HG02885 (cell line): ENCODE results near the gene HOXC9.

Experiments
- ATAC-seq: cut with Tn5 transposase; IDR thresholded peaks from one replicate; pipeline ENCODE4 v1.9.1; 2021; ENCODE audit warnings: mild to moderate bottlenecking; ENCODE audit not compliant: unreplicated experiment, poor library complexity

The HOXC9 gene

DNA sequence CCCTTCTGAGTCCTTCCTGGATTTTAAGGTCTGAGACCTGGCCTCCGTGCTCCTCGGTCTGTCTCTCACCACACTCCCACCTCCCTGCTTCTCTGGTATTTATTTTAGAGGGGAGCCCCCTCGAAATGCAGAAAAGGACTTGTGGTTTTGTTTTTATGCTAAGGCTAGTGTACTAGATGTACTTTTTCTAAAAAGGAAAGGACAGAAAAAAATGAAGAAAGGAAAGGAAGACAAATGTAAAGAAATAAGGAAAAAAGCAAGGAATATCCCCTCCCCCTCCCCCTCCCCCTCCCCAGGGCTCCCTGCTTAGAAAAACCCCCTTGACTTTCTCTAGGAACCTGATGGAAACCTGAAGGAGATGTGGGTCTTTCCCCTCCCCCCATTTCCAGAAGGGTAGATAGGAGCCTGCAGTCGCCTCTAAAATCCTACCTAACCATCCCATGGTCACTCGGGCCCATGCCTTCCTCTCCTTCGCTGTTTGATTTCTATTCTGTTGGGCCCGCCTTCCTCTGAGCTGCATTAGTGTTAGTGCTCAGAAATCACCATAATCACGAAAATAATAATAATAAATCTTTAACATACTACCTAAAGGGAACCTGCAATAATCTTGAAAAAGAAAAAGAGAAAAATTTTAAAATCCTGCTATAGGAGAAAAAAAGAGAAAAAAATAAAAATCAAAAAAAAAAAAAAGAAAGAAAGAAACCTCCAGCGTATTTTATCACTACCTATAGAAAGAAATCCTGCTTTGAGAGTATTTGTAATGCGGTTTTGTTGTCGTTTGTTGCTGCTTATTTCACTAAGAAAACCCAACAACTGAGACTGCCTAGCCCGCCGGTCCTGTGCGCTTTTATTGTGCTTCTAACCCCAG, 11.9 kb downstream of the HOXC9 start:
- ATAC-seq, result no peak

- ATAC-seq, result no peak
Measured at GRCh38 chr12:54012631-54013409, 12.9 kb downstream of the HOXC9 start.

DNA sequence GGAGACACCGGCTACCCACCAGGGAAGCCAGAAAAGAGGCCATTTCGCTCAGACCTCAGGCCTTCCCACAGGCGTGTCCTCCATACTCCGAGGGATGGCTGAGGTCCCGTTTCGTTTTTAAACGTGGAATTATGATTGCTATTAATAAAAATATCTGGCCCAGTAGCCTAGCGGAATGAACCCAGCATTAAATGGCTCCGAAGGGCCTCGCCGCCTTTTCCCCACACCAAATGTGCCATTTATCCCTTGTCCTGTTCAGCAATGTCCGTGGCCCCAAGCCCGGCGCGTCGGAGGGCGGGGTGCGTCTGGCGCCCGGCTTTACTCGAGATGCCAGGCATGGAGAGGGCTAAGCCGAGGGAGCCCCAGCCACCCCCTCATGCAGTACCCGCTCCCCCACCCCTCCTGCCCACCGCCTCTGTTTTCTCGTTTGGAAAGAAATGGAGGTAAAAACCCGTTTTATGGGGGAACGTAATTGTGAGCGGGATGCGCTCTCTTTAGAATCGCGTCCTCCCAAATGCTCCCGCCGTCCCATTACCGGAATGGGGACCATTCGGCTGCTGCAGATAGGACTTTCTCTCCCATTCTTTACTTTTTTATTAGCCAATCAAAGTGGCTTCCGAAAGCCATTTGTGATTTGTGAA, 14.5 kb downstream of the HOXC9 start:
- ATAC-seq, result no peak

DNA sequence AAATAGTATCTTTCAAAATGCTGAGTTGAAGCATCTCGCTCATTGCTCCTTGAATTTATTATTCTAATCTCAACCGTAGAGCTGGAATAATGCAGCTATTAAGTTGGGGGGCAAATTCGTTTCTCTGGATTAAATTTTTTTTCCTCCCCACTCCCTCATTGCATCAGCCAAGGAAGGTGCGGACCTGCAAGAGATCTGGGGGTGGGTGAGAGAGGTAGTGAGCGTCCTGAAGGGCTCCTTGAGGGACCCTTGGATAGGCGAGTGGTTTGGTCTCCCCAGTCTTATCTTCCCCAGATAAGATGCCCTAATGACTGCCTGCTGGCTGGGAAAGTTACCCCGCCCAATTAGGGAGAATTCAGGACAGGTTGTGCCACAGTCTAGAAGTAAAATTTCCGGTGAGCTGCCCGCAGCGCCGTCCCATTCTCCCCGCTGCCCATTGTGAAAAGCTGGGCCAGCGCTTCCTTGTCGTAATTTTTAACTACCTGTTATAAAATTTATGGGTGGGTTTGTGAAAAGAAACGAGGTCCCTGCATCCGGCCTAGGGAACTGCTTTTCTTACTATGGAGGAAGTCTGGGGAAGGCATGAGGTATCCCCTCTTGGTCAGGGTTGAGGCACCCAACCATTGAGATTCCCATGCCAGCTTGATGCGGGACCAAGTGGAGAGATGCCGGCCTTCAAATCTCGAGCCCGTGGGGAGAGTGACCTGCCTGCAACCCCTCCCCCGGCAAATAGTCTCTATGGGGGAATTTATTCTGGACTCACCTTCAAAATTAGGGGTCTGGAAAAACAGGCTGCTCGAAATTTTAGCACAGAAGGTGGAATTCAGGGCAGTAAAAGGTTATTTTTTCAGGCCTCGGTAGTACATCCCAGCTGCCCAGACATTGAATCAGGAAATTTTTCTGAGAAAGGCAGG, 15.3 kb downstream of the HOXC9 start:
- ATAC-seq, result no peak

DNA sequence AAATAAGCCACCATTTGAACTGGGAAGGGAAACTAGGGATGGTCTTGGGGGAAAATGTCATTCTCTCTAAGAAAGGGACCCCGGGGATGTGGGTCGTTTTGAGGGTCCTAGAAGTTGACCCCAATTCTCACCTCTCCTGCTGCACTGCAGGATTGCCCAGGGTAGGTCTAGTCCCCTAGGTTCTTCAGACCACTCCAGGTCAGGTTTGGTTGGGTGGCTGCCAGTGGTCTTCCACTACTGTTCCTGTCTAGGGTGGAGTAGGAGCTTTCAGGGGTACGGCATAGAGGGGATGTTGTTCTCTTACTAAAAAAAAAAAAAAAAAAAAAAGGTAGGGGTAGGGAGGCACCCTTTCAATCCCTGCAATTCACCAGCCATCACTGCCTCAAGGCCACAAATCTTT, 16.1 kb downstream of the HOXC9 start:
- no peak for ATAC-seq

DNA sequence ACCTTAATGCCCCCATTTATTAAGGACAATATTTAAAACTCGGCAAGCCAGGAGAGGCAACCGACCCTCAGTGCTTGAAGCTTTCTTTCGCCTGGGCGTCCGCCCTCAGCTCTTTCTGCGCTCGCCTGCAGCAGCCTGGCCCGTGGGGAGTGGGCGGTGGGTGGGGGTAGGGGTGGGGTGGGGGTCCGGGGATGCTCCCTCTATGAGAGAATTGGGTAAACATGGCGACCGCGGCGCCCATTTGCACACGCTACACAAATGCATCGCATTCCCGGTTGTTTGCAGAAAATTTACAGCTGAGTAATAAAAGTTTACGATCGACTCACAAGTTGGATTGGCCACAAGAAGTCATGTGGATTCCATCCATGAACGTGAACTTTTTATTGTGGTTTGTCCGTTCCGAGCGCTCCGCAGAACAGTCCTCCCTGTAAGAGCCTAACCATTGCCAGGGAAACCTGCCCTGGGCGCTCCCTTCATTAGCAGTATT, 16.6 kb downstream of the HOXC9 start:
- ATAC-seq, result no peak

DNA sequence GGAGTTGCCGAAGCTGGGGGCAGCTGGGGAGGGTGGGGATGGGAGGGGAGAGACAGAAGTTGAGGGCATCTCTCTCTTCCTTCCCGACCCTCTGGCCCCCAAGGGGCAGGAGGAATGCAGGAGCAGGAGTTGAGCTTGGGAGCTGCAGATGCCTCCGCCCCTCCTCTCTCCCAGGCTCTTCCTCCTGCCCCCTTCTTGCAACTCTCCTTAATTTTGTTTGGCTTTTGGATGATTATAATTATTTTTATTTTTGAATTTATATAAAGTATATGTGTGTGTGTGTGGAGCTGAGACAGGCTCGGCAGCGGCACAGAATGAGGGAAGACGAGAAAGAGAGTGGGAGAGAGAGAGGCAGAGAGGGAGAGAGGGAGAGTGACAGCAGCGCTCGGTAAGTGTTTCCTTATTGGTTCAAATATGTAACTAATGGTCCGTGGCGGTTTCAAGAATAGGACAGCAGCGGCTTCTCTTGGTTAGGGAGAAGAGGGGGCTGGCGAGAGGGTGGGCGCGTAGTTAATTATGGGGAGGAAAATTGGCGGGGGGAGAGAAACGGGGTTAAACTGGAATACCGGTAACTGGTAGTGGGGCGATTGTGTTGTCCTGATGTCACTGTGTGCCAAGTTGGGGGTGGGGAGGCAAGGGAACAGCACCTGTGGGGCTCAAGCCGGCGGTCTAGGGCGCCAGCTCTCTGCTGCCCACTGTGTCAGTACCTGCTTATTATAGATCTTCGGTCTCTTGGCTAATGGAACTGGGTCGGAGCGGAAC, 17.2 kb downstream of the HOXC9 start:
- ATAC-seq, result peak; percentile 24

GRCh38 chr12:54017878-54018467, 18.0 kb downstream of the HOXC9 start:
- ATAC-seq, result peak; percentile 80

- ATAC-seq, result no peak
Measured at GRCh38 chr12:54018468-54018984, 18.6 kb downstream of the HOXC9 start.

- no peak for ATAC-seq
Measured at GRCh38 chr12:54019091-54019811, 19.3 kb downstream of the HOXC9 start.

- ATAC-seq, result no peak
Measured at GRCh38 chr12:54019924-54020590, 20.1 kb downstream of the HOXC9 start.

DNA sequence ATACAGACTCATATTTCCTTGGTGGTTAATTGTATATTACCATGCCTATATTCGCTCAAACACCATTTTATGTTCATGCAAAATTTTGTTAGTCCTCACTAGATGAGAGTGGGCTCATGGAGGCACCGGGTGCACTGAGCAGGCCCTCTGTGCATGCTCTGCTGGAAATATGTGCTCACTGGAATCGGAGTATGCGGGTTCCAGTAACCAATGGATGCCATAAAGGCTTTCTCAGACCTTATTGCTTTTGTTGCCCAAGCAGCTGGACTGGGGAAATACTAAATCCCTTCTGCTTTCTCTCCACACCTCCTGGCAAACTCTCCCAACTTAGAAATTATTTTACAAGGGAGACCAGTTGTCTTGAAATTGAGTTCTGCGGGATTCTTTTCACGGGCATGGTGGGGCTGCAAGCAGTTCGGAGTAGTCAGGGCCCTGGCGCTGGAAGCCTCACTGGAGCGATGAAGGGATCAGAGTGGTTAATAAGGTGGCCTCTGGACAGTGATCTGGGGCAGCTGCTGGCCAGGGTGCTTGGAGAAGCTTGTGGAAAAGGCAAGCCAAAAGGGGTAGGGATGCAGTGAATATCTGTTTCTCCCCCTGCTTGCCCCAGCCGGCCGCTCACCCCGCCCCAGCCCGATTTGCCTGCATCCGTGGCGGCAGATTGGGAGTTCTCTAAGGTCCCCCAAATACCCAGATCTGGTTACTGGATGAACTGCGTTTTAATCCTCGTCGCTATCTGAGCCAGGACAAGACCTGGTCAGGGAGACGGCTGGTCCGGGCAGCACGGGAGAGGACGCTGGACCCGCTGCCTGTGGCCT, 20.8 kb downstream of the HOXC9 start:
- ATAC-seq, result no peak

DNA sequence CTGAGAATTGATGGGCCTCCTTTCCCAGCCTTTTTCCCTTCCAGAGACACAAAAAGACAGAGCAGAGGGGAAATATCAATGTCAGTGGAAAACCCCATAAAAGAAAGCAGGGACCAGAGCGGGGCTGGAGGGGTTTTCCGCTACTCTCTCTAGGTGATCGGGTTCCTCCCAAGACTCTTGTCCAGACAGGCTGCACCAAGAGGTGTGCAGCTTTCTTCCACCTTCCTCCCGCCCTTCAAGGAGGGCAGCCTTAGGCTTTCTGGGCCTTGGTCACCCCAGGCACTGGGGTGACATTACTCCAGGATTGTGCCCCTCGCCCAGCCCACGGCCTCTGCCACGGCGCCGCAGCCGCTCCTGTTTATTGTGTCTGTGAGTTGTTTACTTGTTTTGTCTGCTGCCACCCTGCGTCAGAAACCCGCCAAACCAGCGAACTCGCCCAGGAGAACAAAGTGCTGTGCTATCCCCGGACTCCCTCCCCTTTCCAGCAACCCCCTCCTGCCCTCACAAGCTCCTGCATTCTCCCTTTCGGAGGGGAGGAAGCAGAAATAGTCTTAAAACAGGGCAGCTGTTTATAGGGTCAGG, 21.6 kb downstream of the HOXC9 start:
- no peak for ATAC-seq

GRCh38 chr12:54022960-54023884, 23.3 kb downstream of the HOXC9 start:
- ATAC-seq, result no peak

DNA sequence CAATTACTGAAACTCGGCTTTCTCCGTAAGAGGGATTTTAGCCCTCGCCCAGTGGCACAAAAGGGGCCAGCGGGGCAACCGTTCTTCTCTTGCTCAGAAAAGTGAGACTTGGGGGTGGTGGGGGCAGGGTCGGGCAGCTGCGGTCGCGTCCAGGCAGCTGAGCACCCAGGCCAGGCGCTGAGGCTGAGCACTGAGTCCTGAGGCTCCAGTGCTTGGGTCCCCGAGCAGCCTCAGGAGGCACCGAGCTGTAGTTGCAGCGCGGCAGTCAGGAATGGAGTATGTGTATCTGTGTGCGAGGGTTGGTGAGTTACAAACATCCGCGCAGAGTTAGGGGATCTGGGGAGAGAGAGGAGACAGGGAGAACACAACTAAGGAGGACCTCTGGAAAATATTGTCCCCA, 24.2 kb downstream of the HOXC9 start:
- ATAC-seq, result no peak
